Measurements from ENCODE around the gene HECTD2.
A peak's percentile ranks its signal among the peaks of the same experiment; 100 is the strongest.
"Not testable (repeated sequence)": the region's sequence is repeated elsewhere in the genome, so short reads cannot be mapped to it uniquely, and the experiment has no call there.

Gene HECTD2

GRCh38 chr10:91412354-91413087, 2.4 kb downstream of the HECTD2 start:
- DNase-seq, result no peak

- no peak for DNase-seq
Measured at GRCh38 chr10:91415816-91416215, 5.7 kb downstream of the HECTD2 start.

- no peak for DNase-seq
Measured at GRCh38 chr10:91416339-91416855, 6.3 kb downstream of the HECTD2 start.

GRCh38 chr10:91418416-91418815, 8.3 kb downstream of the HECTD2 start:
- no peak for DNase-seq

GRCh38 chr10:91420868-91421267, 10.7 kb downstream of the HECTD2 start:
- DNase-seq, result no peak

- no peak for DNase-seq
Measured at GRCh38 chr10:91422915-91423314, 12.8 kb downstream of the HECTD2 start.

GRCh38 chr10:91424016-91424415, 13.9 kb downstream of the HECTD2 start:
- no peak for DNase-seq

- DNase-seq, result no peak
Measured at GRCh38 chr10:91432175-91432574, 22.0 kb downstream of the HECTD2 start.

GRCh38 chr10:91433620-91434019, 23.5 kb downstream of the HECTD2 start:
- no peak for DNase-seq

- no peak for DNase-seq
Measured at GRCh38 chr10:91434041-91434440, 23.9 kb downstream of the HECTD2 start.

- DNase-seq, result no peak
Measured at GRCh38 chr10:91435241-91435640, 25.1 kb downstream of the HECTD2 start.

- not testable (repeated sequence) for DNase-seq
Measured at GRCh38 chr10:91438228-91438627, 28.1 kb downstream of the HECTD2 start.

GRCh38 chr10:91444211-91445182, 34.4 kb downstream of the HECTD2 start:
- DNase-seq, result peak; percentile 15

- DNase-seq, result no peak
Measured at GRCh38 chr10:91452063-91452462, 41.9 kb downstream of the HECTD2 start.

- DNase-seq, result no peak
Measured at GRCh38 chr10:91453535-91453934, 43.4 kb downstream of the HECTD2 start.

- not testable (repeated sequence) for DNase-seq
Measured at GRCh38 chr10:91455135-91455534, 45.0 kb downstream of the HECTD2 start.

GRCh38 chr10:91460681-91461080, 50.5 kb downstream of the HECTD2 start:
- DNase-seq, result no peak

- no peak for DNase-seq
Measured at GRCh38 chr10:91462423-91462822, 52.3 kb downstream of the HECTD2 start.

GRCh38 chr10:91464500-91464899, 54.4 kb downstream of the HECTD2 start:
- DNase-seq, result no peak

- DNase-seq, result no peak
Measured at GRCh38 chr10:91465261-91465660, 55.1 kb downstream of the HECTD2 start.

GRCh38 chr10:91467114-91467513, 57.0 kb downstream of the HECTD2 start:
- no peak for DNase-seq

GRCh38 chr10:91471602-91472001, 61.5 kb downstream of the HECTD2 start:
- no peak for DNase-seq

GRCh38 chr10:91472911-91473310, 62.8 kb downstream of the HECTD2 start:
- DNase-seq, result no peak

- no peak for DNase-seq
Measured at GRCh38 chr10:91474009-91474408, 63.9 kb downstream of the HECTD2 start.
